Osteocyte (in vitro differentiated cells): ENCODE data around the gene TREML4. TPM values are rescaled to one million over a fixed set of nuclear protein-coding genes. Genes with fewer than 3 reads are reported as not detected.

Experiments
- DNase-seq: peaks from one replicate; pipeline ENCODE4 v3.0.0; 2021; ENCODE audit warnings: mixed read lengths; ENCODE audit not compliant: unreplicated experiment; ENCODE audit errors: extremely low spot score
- H3K27ac Mint-ChIP-seq: one replicate; pipeline ENCODE4 v1.8.0; 2021; ENCODE audit warnings: mild to moderate bottlenecking, mixed read lengths; ENCODE audit not compliant: unreplicated experiment
- H3K27me3 Mint-ChIP-seq: one replicate; pipeline ENCODE4 v1.8.0; 2021; ENCODE audit warnings: mixed read lengths; ENCODE audit not compliant: unreplicated experiment
- H3K36me3 Mint-ChIP-seq: one replicate; pipeline ENCODE4 v1.8.0; 2021; ENCODE audit warnings: mixed read lengths; ENCODE audit not compliant: unreplicated experiment
- H3K4me1 Mint-ChIP-seq: one replicate; pipeline ENCODE4 v1.8.0; 2021; ENCODE audit warnings: mixed read lengths; ENCODE audit not compliant: unreplicated experiment
- H3K4me3 Mint-ChIP-seq: one replicate; pipeline ENCODE4 v1.8.0; 2021; ENCODE audit warnings: mild to moderate bottlenecking, moderate library complexity, mixed read lengths; ENCODE audit not compliant: unreplicated experiment
- H3K9me3 Mint-ChIP-seq: one replicate; pipeline ENCODE4 v1.8.0; 2021; ENCODE audit warnings: mixed read lengths; ENCODE audit not compliant: unreplicated experiment
- total RNA-seq: library from RNA; stranded (reverse); gene quantifications from 2 replicates; pipeline ENCODE4 v1.2.1, GENCODE V29; 2021
- TF ChIP-seq, protein P1 (sequence below): fragments of 200-600 bp; sonication (generic); IDR thresholded peaks from 2 replicates; pipeline ENCODE4 v1.5.0; 2021; ENCODE audit warnings: antibody characterized with exemption, mild to moderate bottlenecking, moderate library complexity

TREML4 gene
- total RNA-seq, 1 donor from 2014 or later = not detected

DNA sequence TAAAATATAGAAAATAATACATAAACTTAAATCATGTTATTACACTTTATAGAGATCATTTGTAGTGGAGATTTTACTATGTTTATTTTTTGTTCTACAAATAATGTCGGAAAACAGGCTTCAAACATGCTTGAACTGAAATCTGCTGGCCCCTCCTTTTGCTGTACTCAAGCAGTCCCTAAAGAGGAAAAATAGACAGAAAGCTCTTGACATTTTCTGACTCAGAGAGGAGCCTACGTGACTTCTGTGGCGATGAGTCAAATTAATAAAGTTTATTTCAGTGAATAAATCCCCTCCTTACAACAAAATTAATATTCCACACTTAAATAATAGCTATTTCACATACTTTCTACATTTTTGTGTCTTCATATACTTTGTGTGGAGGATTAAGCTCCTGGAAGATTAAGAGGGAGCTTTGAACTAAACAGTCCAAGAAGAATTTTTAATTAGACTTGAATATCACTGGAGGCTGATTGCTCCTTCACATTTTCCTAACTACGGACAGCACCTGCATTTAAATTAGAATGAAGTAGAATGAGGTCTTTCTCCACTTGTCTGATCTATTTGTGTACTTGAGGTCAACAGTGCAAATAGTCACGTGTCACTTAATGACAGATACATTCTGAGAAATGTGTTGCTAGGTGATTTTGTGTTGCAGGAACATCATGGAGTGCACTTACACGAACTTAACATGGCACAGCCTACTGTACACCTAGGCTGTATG, 60.0 kb downstream of the TREML4 start:
- Mint-ChIP-seq H3K9me3 (no peaks in the 10 kb centered on the region), H3K27me3 (peaks cover 50% of the 10 kb centered on the region), H3K27ac (no peak overlapping the region)

More for the DNA sequence above, 60.0 kb downstream of the TREML4 start:
- TF ChIP-seq, protein P1, sequence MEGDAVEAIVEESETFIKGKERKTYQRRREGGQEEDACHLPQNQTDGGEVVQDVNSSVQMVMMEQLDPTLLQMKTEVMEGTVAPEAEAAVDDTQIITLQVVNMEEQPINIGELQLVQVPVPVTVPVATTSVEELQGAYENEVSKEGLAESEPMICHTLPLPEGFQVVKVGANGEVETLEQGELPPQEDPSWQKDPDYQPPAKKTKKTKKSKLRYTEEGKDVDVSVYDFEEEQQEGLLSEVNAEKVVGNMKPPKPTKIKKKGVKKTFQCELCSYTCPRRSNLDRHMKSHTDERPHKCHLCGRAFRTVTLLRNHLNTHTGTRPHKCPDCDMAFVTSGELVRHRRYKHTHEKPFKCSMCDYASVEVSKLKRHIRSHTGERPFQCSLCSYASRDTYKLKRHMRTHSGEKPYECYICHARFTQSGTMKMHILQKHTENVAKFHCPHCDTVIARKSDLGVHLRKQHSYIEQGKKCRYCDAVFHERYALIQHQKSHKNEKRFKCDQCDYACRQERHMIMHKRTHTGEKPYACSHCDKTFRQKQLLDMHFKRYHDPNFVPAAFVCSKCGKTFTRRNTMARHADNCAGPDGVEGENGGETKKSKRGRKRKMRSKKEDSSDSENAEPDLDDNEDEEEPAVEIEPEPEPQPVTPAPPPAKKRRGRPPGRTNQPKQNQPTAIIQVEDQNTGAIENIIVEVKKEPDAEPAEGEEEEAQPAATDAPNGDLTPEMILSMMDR = no peak
- peaks cover 2% of the 10 kb centered on the region for H3K4me1 Mint-ChIP-seq
- DNase-seq = no peak
- no peaks in the 10 kb centered on the region for H3K36me3 Mint-ChIP-seq
- no peak overlapping the region for H3K4me3 Mint-ChIP-seq

Other genes with a start within 250 kb of the TREML4 start
- gene UNC5CL, start 189.1 kb upstream of the TREML4 start, total RNA-seq = 0.51 and 0.76 TPM in 2 replicates
- gene TSPO2, start 185.9 kb upstream of the TREML4 start, total RNA-seq = not detected in 2 replicates
- gene APOBEC2, start 175.1 kb upstream of the TREML4 start, total RNA-seq = not detected in 2 replicates
- gene OARD1, start 156.0 kb upstream of the TREML4 start, total RNA-seq = 14.7 and 17.2 TPM in 2 replicates
- 26.0 and 26.9 TPM in 2 replicates for gene NFYA, start 155.4 kb upstream of the TREML4 start, total RNA-seq
- gene TREML1, start 74.0 kb upstream of the TREML4 start, total RNA-seq = not detected in 2 replicates
- gene TREM2, start 65.2 kb upstream of the TREML4 start, total RNA-seq = not detected in 2 replicates
- not detected in 2 replicates for gene TREML2, start 27.2 kb upstream of the TREML4 start, total RNA-seq
- gene TREM1, start 58.3 kb downstream of the TREML4 start, total RNA-seq = not detected in 2 replicates
- not detected in 2 replicates for gene NCR2, start 107.3 kb downstream of the TREML4 start, total RNA-seq